ENCODE measurements around the gene SMAD2. TPM values are rescaled to one million over a fixed set of nuclear protein-coding genes. Genes with fewer than 3 reads are reported as not detected.

The SMAD2 gene
- polyA plus RNA-seq, 1 donor (not counting 4 experiments of a cell fraction or from before 2014, with no cell fraction given), result 87.1 TPM

GRCh38 chr18:47870605-47871004, 59.9 kb downstream of the SMAD2 start:
- Histone ChIP-seq H3K27ac (ENCODE audit: control insufficient read depth, insufficient read depth, low read length) (peak overlapping the region; percentile 70), H3K9ac (ENCODE audit: control insufficient read depth, extremely low read depth, insufficient read depth, low read length) (no peak overlapping the region), H3K9me3 (ENCODE audit: control insufficient read depth, low read depth, low read length) (no peaks in the 10 kb centered on the region), H3K4me1 (ENCODE audit: control insufficient read depth, extremely low read depth, insufficient read depth, low read length) (peaks cover 11% of the 10 kb centered on the region), H4K20me1 (ENCODE audit: control insufficient read depth, extremely low read depth, insufficient read depth, low read length) (peaks cover 7% of the 10 kb centered on the region), H3K4me3 (ENCODE audit: control insufficient read depth in 2 of 3, extremely low read depth in 1 of 3, insufficient read depth in 2 of 3, low read depth in 1 of 3, low read length in 3 of 3) (no peak overlapping the region), H3K36me3 (ENCODE audit: control insufficient read depth in 2 of 2, extremely low read depth in 1 of 2, insufficient read depth in 2 of 2, low read length in 2 of 2) (peaks cover 3 to 5% of the 10 kb centered on the region in 2 experiments), H3K9me1 (ENCODE audit: control insufficient read depth, extremely low read depth, insufficient read depth, low read length) (no peaks in the 10 kb centered on the region), H3K79me2 (ENCODE audit: control insufficient read depth, insufficient read depth, low read length) (peaks cover 35% of the 10 kb centered on the region), H3K27me3 (ENCODE audit: control insufficient read depth, extremely low read depth, insufficient read depth, low read length) (no peaks in the 10 kb centered on the region), H2AFZ (ENCODE audit: control insufficient read depth, low read length) (no peak overlapping the region), H3K4me2 (ENCODE audit: control insufficient read depth, extremely low read depth, insufficient read depth, low read depth, low read length) (no peak overlapping the region)
- TF ChIP-seq EZH2 (IDR thresholded peaks at IDR 0.05; ENCODE audit: low read length) (no peak), CTCF (optimal IDR thresholded peaks at IDR 0.05 in 1 of 3, IDR thresholded peaks at IDR 0.05 in 1 of 3, conservative IDR thresholded peaks at IDR 0.05 in 1 of 3; ENCODE audit: extremely low read depth in 1 of 3, insufficient read depth in 2 of 3, low read length in 3 of 3) (no peak)
- FAIRE-seq (peak; percentile 55), DNase-seq (ENCODE audit: low read depth, low spot score) (no peak)
- dilution Hi-C loops (cut with MboI; ENCODE audit: extremely low pct_ligation_motif_present, low sequenced_read_pairs), result no loop called here

- Histone ChIP-seq H3K4me1 (ENCODE audit: control insufficient read depth, extremely low read depth, insufficient read depth, low read length) (peaks cover 11% of the 10 kb centered on the region), H3K4me2 (ENCODE audit: control insufficient read depth, extremely low read depth, insufficient read depth, low read depth, low read length) (no peak overlapping the region), H3K36me3 (ENCODE audit: control insufficient read depth in 2 of 2, extremely low read depth in 1 of 2, insufficient read depth in 2 of 2, low read length in 2 of 2) (peaks cover 4 to 5% of the 10 kb centered on the region in 2 experiments), H3K27me3 (ENCODE audit: control insufficient read depth, extremely low read depth, insufficient read depth, low read length) (no peaks in the 10 kb centered on the region), H3K4me3 (ENCODE audit: control insufficient read depth in 2 of 3, extremely low read depth in 1 of 3, insufficient read depth in 2 of 3, low read depth in 1 of 3, low read length in 3 of 3) (no peak overlapping the region), H4K20me1 (ENCODE audit: control insufficient read depth, extremely low read depth, insufficient read depth, low read length) (peaks cover 4% of the 10 kb centered on the region), H3K9ac (ENCODE audit: control insufficient read depth, extremely low read depth, insufficient read depth, low read length) (no peak overlapping the region), H3K9me3 (ENCODE audit: control insufficient read depth, low read depth, low read length) (no peaks in the 10 kb centered on the region), H2AFZ (ENCODE audit: control insufficient read depth, low read length) (no peak overlapping the region), H3K79me2 (ENCODE audit: control insufficient read depth, insufficient read depth, low read length) (peaks cover 23% of the 10 kb centered on the region), H3K9me1 (ENCODE audit: control insufficient read depth, extremely low read depth, insufficient read depth, low read length) (no peaks in the 10 kb centered on the region), H3K27ac (ENCODE audit: control insufficient read depth, insufficient read depth, low read length) (no peak overlapping the region)
- FAIRE-seq, result no peak
- dilution Hi-C loops (cut with MboI; ENCODE audit: extremely low pct_ligation_motif_present, low sequenced_read_pairs), result no loop called here
- DNase-seq (ENCODE audit: low read depth, low spot score), result no peak
- TF ChIP-seq CTCF (optimal IDR thresholded peaks at IDR 0.05 in 1 of 3, IDR thresholded peaks at IDR 0.05 in 1 of 3, conservative IDR thresholded peaks at IDR 0.05 in 1 of 3; ENCODE audit: extremely low read depth in 1 of 3, insufficient read depth in 2 of 3, low read length in 3 of 3) (no peak), EZH2 (IDR thresholded peaks at IDR 0.05; ENCODE audit: low read length) (no peak)
Measured at GRCh38 chr18:47868744-47869143, 61.7 kb downstream of the SMAD2 start.
